Ishikawa (cell line): Measurements from ENCODE around the gene CLDN7.

Experiments used
- REST ChIP-seq: IDR thresholded peaks from 2 replicates; pipeline ENCODE4 v1.6.1; 2012; ENCODE audit warnings: low read depth, mild to moderate bottlenecking
- YY1 ChIP-seq: IDR thresholded peaks from 2 replicates; pipeline ENCODE4 v1.6.1; 2012; ENCODE audit warnings: low read depth

DNA sequence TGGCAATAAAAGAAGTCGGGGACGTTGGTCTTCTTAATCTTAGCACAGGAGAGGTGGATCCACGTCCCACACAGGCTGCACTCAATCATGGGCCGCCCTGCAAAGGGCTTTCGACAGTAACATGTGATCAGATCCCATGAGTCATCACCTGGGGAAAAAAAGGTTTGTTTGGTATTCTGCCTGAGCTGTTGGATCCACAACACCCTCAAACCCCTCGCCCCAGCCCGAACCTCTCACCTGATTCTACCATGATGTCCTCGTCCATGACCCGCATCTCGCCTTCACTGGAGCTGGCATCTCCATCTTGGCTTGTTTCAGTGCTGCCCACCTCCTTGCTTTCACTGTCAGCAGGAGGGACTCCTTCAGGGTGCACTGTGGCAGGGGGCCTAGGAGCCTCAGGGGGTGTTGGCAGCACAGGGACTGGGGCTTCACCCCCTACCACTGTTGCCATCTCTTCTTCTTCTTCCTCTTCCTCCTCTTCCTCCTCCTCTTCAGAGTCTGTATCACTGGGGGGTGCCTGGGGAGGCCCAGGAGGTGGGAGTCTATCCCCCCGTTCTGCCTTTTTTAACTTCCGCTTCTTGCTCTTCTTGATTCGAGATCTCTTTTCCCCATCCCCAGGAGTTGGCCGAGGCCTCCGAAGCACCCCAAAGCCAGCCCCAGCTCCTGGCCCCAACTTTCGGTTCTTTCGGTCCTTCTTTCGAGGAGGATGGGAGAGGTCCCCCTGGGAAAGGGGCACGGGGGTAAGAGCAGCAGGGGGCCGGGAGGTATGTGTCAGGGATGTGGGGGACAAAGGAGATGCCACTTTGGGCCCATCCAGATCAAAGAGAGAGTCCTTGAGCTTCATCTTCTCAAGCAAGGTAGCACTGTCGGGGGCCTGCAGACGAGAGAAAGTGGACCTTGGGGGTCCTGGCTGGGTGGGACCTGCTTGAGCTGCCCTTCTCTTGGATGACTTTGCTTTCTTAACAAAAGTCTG, 26.3 kb downstream of the CLDN7 start:
- TF ChIP-seq REST (no peak), YY1 (no peak)
